Ovary (tissue), 3 donors: ENCODE results near the gene SH3PXD2A.

Experiments used
- EP300 ChIP-seq: sonication (generic); formaldehyde crosslinking; IDR thresholded peaks from one replicate; pipeline ENCODE4 v1.6.1; 2017; ENCODE audit warnings: antibody characterized with exemption
- POLR2A ChIP-seq: fragments of 450-650 bp; IDR thresholded peaks from one replicate; pipeline ENCODE4 v1.6.1; 2017; ENCODE audit warnings: antibody characterized with exemption, mild to moderate bottlenecking, moderate library complexity
- TF ChIP-seq, protein P1 (sequence below), 3 donors: fragments of 450-650 bp in 2 of 3; fragments of 200-600 bp in 1 of 3; IDR thresholded peaks; one replicate each; pipeline versions ENCODE4 v1.5.1 to v1.8.0; 2016 to 2022; ENCODE audit warnings: antibody characterized with exemption in 3 of 3, mild to moderate bottlenecking in 1 of 3
- donor health status: DM: no; HTN: no; CAD: no.

DNA sequence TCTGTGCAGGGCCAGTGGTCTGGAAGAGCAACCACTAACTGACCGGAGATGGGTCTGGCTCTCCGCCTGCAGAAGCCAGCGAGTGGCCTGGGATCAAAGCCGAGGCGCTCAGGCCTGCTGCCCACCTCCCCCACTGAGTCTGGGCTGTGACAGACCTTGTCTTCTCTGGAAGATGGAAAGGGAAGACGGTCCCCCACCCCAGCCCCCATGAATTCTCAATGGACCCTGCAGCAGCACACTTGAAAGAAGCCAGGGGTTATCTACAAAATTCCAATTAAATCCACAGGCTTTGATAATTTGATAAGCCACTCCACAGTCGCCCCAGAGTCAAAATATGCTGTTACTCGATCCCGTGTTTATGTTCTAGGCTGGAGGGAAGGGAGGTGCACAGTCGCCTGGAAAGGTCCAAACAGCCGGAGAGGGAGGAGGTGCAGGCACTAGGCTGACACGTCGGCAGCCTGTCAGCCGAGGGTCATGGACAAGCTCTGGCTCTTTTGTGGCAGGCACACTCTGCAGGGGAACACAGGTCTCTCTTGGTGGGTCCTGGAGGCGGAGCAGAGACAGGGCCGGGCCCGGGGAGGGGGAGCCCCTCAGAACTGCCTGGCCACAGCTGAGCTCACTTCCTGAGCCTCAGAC is 134.9 kb downstream of the SH3PXD2A start:
- TF ChIP-seq, protein P1, sequence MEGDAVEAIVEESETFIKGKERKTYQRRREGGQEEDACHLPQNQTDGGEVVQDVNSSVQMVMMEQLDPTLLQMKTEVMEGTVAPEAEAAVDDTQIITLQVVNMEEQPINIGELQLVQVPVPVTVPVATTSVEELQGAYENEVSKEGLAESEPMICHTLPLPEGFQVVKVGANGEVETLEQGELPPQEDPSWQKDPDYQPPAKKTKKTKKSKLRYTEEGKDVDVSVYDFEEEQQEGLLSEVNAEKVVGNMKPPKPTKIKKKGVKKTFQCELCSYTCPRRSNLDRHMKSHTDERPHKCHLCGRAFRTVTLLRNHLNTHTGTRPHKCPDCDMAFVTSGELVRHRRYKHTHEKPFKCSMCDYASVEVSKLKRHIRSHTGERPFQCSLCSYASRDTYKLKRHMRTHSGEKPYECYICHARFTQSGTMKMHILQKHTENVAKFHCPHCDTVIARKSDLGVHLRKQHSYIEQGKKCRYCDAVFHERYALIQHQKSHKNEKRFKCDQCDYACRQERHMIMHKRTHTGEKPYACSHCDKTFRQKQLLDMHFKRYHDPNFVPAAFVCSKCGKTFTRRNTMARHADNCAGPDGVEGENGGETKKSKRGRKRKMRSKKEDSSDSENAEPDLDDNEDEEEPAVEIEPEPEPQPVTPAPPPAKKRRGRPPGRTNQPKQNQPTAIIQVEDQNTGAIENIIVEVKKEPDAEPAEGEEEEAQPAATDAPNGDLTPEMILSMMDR (IDR thresholded peaks at IDR 0.05) = no peak
- TF ChIP-seq POLR2A = no peak
- TF ChIP-seq EP300 = no peak
